H9 (cell line): ENCODE data around the gene FAM177B. TPM values are rescaled to one million over a fixed set of nuclear protein-coding genes. Genes with fewer than 3 reads are reported as not detected.

Experiments used
- DNase-seq: peaks from one replicate; pipeline ENCODE4 v3.0.0-alpha.2; 2017
- H2AFZ ChIP-seq: one replicate; pipeline ENCODE4 v1.6.1; 2013; ENCODE audit warnings: mild to moderate bottlenecking, low read length, control low read depth, moderate library complexity
- H2AK5ac ChIP-seq: 2 replicates; pipeline ENCODE4 v1.6.1; 2013; ENCODE audit warnings: low read length, control low read depth, mixed read lengths; ENCODE audit not compliant: insufficient read length
- H2BK120ac ChIP-seq: one replicate; pipeline ENCODE4 v1.6.1; 2013; ENCODE audit warnings: low read depth, mild to moderate bottlenecking, low read length, control low read depth, inconsistent platforms; ENCODE audit not compliant: poor library complexity, severe bottlenecking
- H2BK12ac ChIP-seq: 2 replicates; pipeline ENCODE4 v1.6.1; 2013; ENCODE audit warnings: low read length, control low read depth, mixed read lengths, low read depth; ENCODE audit not compliant: insufficient read length
- H2BK15ac ChIP-seq: 2 replicates; pipeline ENCODE4 v1.6.1; 2013; ENCODE audit warnings: low read depth, low read length, control low read depth
- H2BK20ac ChIP-seq: one replicate; pipeline ENCODE4 v1.6.1; 2013; ENCODE audit warnings: low read depth, mild to moderate bottlenecking, low read length, control low read depth, inconsistent platforms; ENCODE audit not compliant: poor library complexity, severe bottlenecking
- H2BK5ac ChIP-seq: 2 replicates; pipeline ENCODE4 v1.6.1; 2013; ENCODE audit warnings: low read length, control low read depth, mixed read lengths; ENCODE audit not compliant: insufficient read length
- H3K14ac ChIP-seq: 2 replicates; pipeline ENCODE4 v1.6.1; 2013; ENCODE audit warnings: low read length, control low read depth; ENCODE audit not compliant: insufficient read depth
- H3K18ac ChIP-seq: 2 replicates; pipeline ENCODE4 v1.6.1; 2013; ENCODE audit warnings: low read depth, mild to moderate bottlenecking, mixed read lengths, low read length, control low read depth; ENCODE audit not compliant: insufficient read length
- H3K23ac ChIP-seq: 2 replicates; pipeline ENCODE4 v1.6.1; 2013; ENCODE audit warnings: low read length, control low read depth, mixed read lengths, low read depth; ENCODE audit not compliant: insufficient read length
- H3K23me2 ChIP-seq: 2 replicates; pipeline ENCODE4 v1.6.1; 2013; ENCODE audit warnings: low read depth, mild to moderate bottlenecking, mixed read lengths, low read length, control low read depth; ENCODE audit not compliant: insufficient read length, poor library complexity, severe bottlenecking
- H3K27ac ChIP-seq: 2 replicates; pipeline ENCODE4 v1.5.1; 2013; ENCODE audit warnings: low read length, control low read depth, mixed read lengths, low read depth; ENCODE audit not compliant: insufficient read length
- H3K27me3 ChIP-seq: 2 replicates; pipeline ENCODE4 v1.6.1; 2013; ENCODE audit warnings: low read length, control low read depth, inconsistent platforms; ENCODE audit not compliant: insufficient read depth
- H3K4ac ChIP-seq: 2 replicates; pipeline ENCODE4 v1.6.1; 2013; ENCODE audit warnings: low read depth, mild to moderate bottlenecking, control low read depth, inconsistent platforms, low read length, moderate library complexity
- H3K4me1 ChIP-seq: 2 replicates; pipeline ENCODE4 v1.6.1; 2013; ENCODE audit warnings: low read length, control low read depth, inconsistent platforms; ENCODE audit not compliant: insufficient read depth
- H3K4me2 ChIP-seq: 2 replicates; pipeline ENCODE4 v1.6.1; 2013; ENCODE audit warnings: low read length, control low read depth, mixed read lengths; ENCODE audit not compliant: insufficient read length, insufficient read depth
- H3K56ac ChIP-seq: 2 replicates; pipeline ENCODE4 v1.6.1; 2013; ENCODE audit warnings: low read depth, mild to moderate bottlenecking, mixed read lengths, low read length, control low read depth; ENCODE audit not compliant: insufficient read length
- H3K79me1 ChIP-seq: 2 replicates; pipeline ENCODE4 v1.6.1; 2013; ENCODE audit warnings: low read depth, mild to moderate bottlenecking, moderate library complexity, low read length, control low read depth, inconsistent platforms; ENCODE audit not compliant: insufficient read depth, poor library complexity, severe bottlenecking
- H3K79me2 ChIP-seq: 2 replicates; pipeline ENCODE4 v1.6.1; 2013; ENCODE audit warnings: low read length, control low read depth, inconsistent platforms; ENCODE audit not compliant: insufficient read depth
- H3K9ac ChIP-seq: 2 replicates; pipeline ENCODE4 v1.6.1; 2013; ENCODE audit warnings: low read length, control low read depth, mixed read lengths; ENCODE audit not compliant: insufficient read length; ENCODE audit errors: extremely low read depth
- H3K9me3 ChIP-seq: one replicate; pipeline ENCODE4 v1.6.1; 2013; ENCODE audit warnings: low read depth, low read length, inconsistent platforms; ENCODE audit not compliant: control insufficient read depth
- H3T11ph ChIP-seq: one replicate; pipeline ENCODE4 v1.6.1; 2013; ENCODE audit warnings: mild to moderate bottlenecking, low read length, control low read depth, inconsistent platforms
- H4K20me1 ChIP-seq: one replicate; pipeline ENCODE4 v1.6.1; 2013; ENCODE audit not compliant: control insufficient read depth, insufficient read length, insufficient read depth
- H4K5ac ChIP-seq: 2 replicates; pipeline ENCODE4 v1.6.1; 2013; ENCODE audit warnings: low read depth, mild to moderate bottlenecking, mixed read lengths, low read length, control low read depth; ENCODE audit not compliant: insufficient read length
- H4K8ac ChIP-seq: replicated peaks from 2 replicates; pipeline ENCODE4 v1.6.1; 2013; ENCODE audit warnings: low read length, control low read depth, mixed read lengths, low read depth; ENCODE audit not compliant: insufficient read length
- H4K91ac ChIP-seq: 2 replicates; pipeline ENCODE4 v1.6.1; 2013; ENCODE audit warnings: low read depth, mild to moderate bottlenecking, moderate library complexity, mixed read lengths, low read length, control low read depth; ENCODE audit not compliant: insufficient read length
- H3K27ac Mint-ChIP-seq, 3 experiments: 2 replicates in 2 of 3; 3 replicates in 1 of 3; pipeline ENCODE4 v1.8.0; 2020 to 2021; ENCODE audit warnings: mixed read lengths in 3 of 3, mild to moderate bottlenecking in 1 of 3, moderate library complexity in 1 of 3
- H3K27me3 Mint-ChIP-seq: 2 replicates; pipeline ENCODE4 v1.8.0; 2021; ENCODE audit warnings: low read depth, mild to moderate bottlenecking, moderate library complexity, mixed read lengths
- H3K36me3 Mint-ChIP-seq, 3 experiments: 2 replicates in 2 of 3; 3 replicates in 1 of 3; pipeline ENCODE4 v1.8.0; 2020 to 2021; ENCODE audit warnings: low read depth in 3 of 3, mixed read lengths in 3 of 3; ENCODE audit not compliant: insufficient read depth in 1 of 3
- H3K4me1 Mint-ChIP-seq, 2 experiments: 2 replicates each; pipeline ENCODE4 v1.8.0; 2020; ENCODE audit warnings: mixed read lengths in 2 of 2
- H3K4me3 Mint-ChIP-seq, 2 experiments: 2 replicates in 1 of 2; 3 replicates in 1 of 2; pipeline ENCODE4 v1.8.0; 2020 to 2021; ENCODE audit warnings: mild to moderate bottlenecking in 2 of 2, mixed read lengths in 2 of 2, moderate library complexity in 1 of 2
- H3K9me3 Mint-ChIP-seq, 2 experiments: 2 replicates in 1 of 2; 3 replicates in 1 of 2; pipeline ENCODE4 v1.8.0; 2020; ENCODE audit warnings: mild to moderate bottlenecking in 2 of 2, mixed read lengths in 2 of 2, moderate library complexity in 1 of 2
- CTCF ChIP-seq: fragments of 200-600 bp; sonication (generic); conservative IDR thresholded peaks from 3 replicates; pipeline ENCODE4 v1.8.0; 2021; ENCODE audit warnings: antibody characterized with exemption, mild to moderate bottlenecking
- WGBS: extraction: QIAGEN DNeasy Blood & Tissue Kit; methylation state at CpG from one replicate; pipeline ENCODE4 v1.1.7; 2013; ENCODE audit warnings: missing lambda C conversion rate, low lambda C conversion rate, mixed read lengths; ENCODE audit not compliant: insufficient read length; ENCODE audit errors: extremely low coverage; 5-methylcytosine and 5-hydroxymethylcytosine counted together
- total RNA-seq: library from RNA; stranded (reverse); gene quantifications from 2 replicates; pipeline ENCODE4 v1.2.1, GENCODE V29; 2021

The FAM177B gene
- total RNA-seq, 1 experiment from 2014 or later = not detected

- Histone ChIP-seq H2BK12ac (no peak overlapping the region), H3K18ac (no peak overlapping the region), H3K23ac (no peak overlapping the region), H4K91ac (no peak overlapping the region), H4K20me1 (no peaks in the 10 kb centered on the region), H3K56ac (no peak overlapping the region), H2AK5ac (no peak overlapping the region), H3K9ac (no peak overlapping the region), H4K5ac (no peak overlapping the region), H2BK20ac (no peak overlapping the region), H4K8ac (no peak overlapping the region), H3K9me3 (no peaks in the 10 kb centered on the region), H2BK15ac (no peak overlapping the region), H3T11ph (no peak overlapping the region), H3K14ac (no peak overlapping the region), H2AFZ (no peak overlapping the region), H3K27me3 (no peaks in the 10 kb centered on the region), H3K27ac (no peak overlapping the region), H2BK120ac (no peak overlapping the region), H3K79me2 (no peaks in the 10 kb centered on the region), H3K4me1 (peaks cover 7% of the 10 kb centered on the region; the same call in 1 of the 2 replicates), H3K23me2 (peaks cover 2% of the 10 kb centered on the region), H3K4ac (no peak overlapping the region), H2BK5ac (no peak overlapping the region), H3K4me2 (no peak overlapping the region), H3K79me1 (no peaks in the 10 kb centered on the region)
- no peak for TF ChIP-seq CTCF
- Mint-ChIP-seq H3K4me3 (no peak overlapping the region), H3K27ac (no peak overlapping the region), H3K9me3 (no peaks in the 10 kb centered on the region), H3K36me3 (peaks cover 11 to 50% (median 49%) of the 10 kb centered on the region in 3 experiments; a peak in 6 of 7 replicates), H3K4me1 (peaks cover 3 to 9% of the 10 kb centered on the region in 2 experiments), H3K27me3 (no peaks in the 10 kb centered on the region)
- no CpG with 5 or more reads among the region's 3 CpGs for WGBS
- DNase-seq = no peak
These were observed 4.5 kb upstream of the FAM177B start for GRCh38 chr1:222732216-222733159.
